GM12874 (cell line): ENCODE measurements around the gene LRP8.

ENCODE experiments used
- TF ChIP-seq, protein P1 (sequence below): IDR thresholded peaks from 2 replicates; pipeline ENCODE4 v1.5.1; 2011; ENCODE audit warnings: low read depth, mild to moderate bottlenecking, control low read depth, low read length, moderate library complexity; ENCODE audit not compliant: insufficient read depth

LRP8 gene

GRCh38 chr1:53219711-53220110 is 108.2 kb downstream of the LRP8 start:
- TF ChIP-seq, protein P1, sequence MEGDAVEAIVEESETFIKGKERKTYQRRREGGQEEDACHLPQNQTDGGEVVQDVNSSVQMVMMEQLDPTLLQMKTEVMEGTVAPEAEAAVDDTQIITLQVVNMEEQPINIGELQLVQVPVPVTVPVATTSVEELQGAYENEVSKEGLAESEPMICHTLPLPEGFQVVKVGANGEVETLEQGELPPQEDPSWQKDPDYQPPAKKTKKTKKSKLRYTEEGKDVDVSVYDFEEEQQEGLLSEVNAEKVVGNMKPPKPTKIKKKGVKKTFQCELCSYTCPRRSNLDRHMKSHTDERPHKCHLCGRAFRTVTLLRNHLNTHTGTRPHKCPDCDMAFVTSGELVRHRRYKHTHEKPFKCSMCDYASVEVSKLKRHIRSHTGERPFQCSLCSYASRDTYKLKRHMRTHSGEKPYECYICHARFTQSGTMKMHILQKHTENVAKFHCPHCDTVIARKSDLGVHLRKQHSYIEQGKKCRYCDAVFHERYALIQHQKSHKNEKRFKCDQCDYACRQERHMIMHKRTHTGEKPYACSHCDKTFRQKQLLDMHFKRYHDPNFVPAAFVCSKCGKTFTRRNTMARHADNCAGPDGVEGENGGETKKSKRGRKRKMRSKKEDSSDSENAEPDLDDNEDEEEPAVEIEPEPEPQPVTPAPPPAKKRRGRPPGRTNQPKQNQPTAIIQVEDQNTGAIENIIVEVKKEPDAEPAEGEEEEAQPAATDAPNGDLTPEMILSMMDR, result no peak

- TF ChIP-seq, protein P1, result no peak
Measured at GRCh38 chr1:53218201-53218600, 109.7 kb downstream of the LRP8 start.

DNA sequence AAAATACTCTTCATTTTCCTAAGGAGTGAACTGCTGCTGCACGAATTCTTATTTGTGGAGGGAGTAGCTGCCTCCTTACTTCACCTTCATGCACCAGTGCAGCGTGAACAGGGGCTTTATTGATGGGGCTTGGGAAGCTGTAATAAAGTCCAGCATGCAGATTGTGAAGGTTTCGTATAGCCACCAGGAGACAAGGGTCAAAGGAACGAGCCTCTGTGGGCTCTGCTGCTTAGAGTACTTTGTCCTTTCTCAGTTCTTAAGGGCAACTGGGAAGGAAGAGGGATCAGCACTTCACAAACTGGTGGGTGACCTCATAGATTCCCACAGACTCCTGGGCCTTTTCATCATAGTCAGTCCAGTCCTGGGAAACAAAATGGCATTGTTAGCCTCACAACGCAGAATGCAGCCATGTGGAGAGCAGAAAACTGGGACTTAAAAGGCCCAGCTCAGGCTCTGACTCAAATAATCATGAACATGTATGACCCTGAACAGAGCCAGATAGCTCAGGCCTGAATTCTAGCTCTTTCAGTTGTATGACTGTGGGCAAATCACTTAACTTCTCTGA is 113.4 kb downstream of the LRP8 start:
- TF ChIP-seq, protein P1, result no peak

DNA sequence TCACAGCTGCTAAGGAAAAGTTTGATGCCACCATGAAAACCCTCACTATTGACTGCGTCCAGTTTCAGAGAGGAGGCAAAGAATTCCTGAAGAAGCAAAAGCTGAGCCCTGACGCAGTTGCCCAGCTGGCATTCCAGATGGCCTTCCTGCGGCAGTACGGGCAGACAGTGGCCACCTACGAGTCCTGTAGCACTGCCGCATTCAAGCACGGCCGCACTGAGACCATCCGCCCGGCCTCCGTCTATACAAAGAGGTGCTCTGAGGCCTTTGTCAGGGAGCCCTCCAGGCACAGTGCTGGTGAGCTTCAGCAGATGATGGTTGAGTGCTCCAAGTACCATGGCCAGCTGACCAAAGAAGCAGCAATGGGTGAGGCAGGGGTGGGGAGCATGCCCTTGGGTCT is 116.9 kb downstream of the LRP8 start:
- TF ChIP-seq, protein P1, result no peak

DNA sequence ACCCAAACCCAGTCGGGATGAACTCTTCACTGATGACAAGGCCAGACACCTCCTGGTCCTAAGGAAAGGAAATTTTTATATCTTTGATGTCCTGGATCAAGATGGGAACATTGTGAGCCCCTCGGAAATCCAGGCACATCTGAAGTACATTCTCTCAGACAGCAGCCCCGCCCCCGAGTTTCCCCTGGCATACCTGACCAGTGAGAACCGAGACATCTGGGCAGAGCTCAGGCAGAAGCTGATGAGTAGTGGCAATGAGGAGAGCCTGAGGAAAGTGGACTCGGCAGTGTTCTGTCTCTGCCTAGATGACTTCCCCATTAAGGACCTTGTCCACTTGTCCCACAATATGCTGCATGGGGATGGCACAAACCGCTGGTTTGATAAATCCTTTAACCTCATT is 117.5 kb downstream of the LRP8 start:
- TF ChIP-seq, protein P1, result no peak

DNA sequence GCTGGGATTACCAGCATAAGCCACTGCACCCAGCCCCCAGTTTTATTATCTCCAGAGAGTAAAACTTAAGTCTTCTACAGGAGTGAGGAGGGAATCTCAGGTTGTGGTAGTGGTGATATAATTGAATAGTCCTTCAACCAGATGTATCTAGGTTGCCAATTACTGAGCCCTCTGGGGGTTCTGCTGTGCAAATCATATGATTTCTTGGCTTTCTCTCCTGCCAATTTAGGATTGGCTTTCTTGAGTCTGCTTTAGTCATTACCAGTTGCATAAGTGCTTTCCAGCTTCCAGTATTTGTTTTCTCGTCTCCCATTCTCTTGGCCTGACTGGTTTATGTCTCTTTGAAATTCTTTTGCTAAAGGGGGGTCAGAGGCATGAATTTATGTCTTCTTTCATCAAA is 120.1 kb downstream of the LRP8 start:
- TF ChIP-seq, protein P1, result no peak

GRCh38 chr1:53206735-53207379 is 121.0 kb downstream of the LRP8 start:
- TF ChIP-seq, protein P1, result no peak
